Mesenchymal stem cell (in vitro differentiated cells and primary cell): Measurements from ENCODE around the gene ZNF350.

Source experiments
- DNase-seq: peaks from one replicate; pipeline ENCODE4 v3.0.0-alpha.2; 2013
- H2AFZ ChIP-seq: one replicate; pipeline ENCODE4 v1.6.1; 2013; ENCODE audit warnings: low read depth, mild to moderate bottlenecking, control low read depth, inconsistent platforms, low read length, moderate library complexity
- H2AK5ac ChIP-seq: 2 replicates; pipeline ENCODE4 v1.6.1; 2013; ENCODE audit warnings: low read length, moderate library complexity, mild to moderate bottlenecking, inconsistent platforms; ENCODE audit not compliant: severe bottlenecking
- H2BK120ac ChIP-seq: one replicate; pipeline ENCODE4 v1.6.1; 2013; ENCODE audit warnings: low read depth, mild to moderate bottlenecking, inconsistent platforms, low read length, moderate library complexity
- H2BK12ac ChIP-seq, 2 experiments: one replicate each; pipeline ENCODE4 v1.6.1; 2013; ENCODE audit warnings: inconsistent platforms in 2 of 2, low read length in 2 of 2, mild to moderate bottlenecking in 2 of 2, moderate library complexity in 2 of 2, control low read depth in 1 of 2
- H2BK15ac ChIP-seq: one replicate; pipeline ENCODE4 v1.6.1; 2013; ENCODE audit warnings: mild to moderate bottlenecking, low read depth, inconsistent platforms; ENCODE audit not compliant: poor library complexity, severe bottlenecking
- H2BK5ac ChIP-seq: 2 replicates; pipeline ENCODE4 v1.6.1; 2013; ENCODE audit warnings: low read depth, mild to moderate bottlenecking, low read length, control low read depth, inconsistent platforms; ENCODE audit not compliant: poor library complexity, severe bottlenecking
- H3K14ac ChIP-seq, 2 experiments: one replicate each; pipeline ENCODE4 v1.6.1; 2013; ENCODE audit warnings: inconsistent platforms in 2 of 2, low read length in 2 of 2, control low read depth in 1 of 2, mild to moderate bottlenecking in 1 of 2, moderate library complexity in 1 of 2
- H3K18ac ChIP-seq, 2 experiments: one replicate each; pipeline ENCODE4 v1.6.1; 2013; ENCODE audit warnings: inconsistent platforms in 2 of 2, low read length in 2 of 2, control low read depth in 1 of 2, low read depth in 1 of 2, mild to moderate bottlenecking in 1 of 2
- H3K23ac ChIP-seq, 2 experiments: one replicate each; pipeline ENCODE4 v1.6.1; 2013; ENCODE audit warnings: inconsistent platforms in 2 of 2, low read length in 2 of 2, mild to moderate bottlenecking in 2 of 2, moderate library complexity in 2 of 2, control low read depth in 1 of 2
- H3K27ac ChIP-seq: 2 replicates; pipeline ENCODE4 v1.5.1; 2013; ENCODE audit warnings: mild to moderate bottlenecking, moderate library complexity, low read length, control low read depth, inconsistent platforms; ENCODE audit not compliant: poor library complexity, severe bottlenecking
- H3K27me3 ChIP-seq, 2 experiments: 2 replicates each; pipeline versions ENCODE4 v1.6.1 to v1.7.0; 2013; ENCODE audit warnings: low read length in 2 of 2, mild to moderate bottlenecking in 2 of 2, moderate library complexity in 2 of 2, control low read depth in 1 of 2, inconsistent platforms in 1 of 2; ENCODE audit not compliant: control insufficient read depth in 1 of 2, insufficient read depth in 1 of 2
- H3K36me3 ChIP-seq, 2 experiments: 2 replicates each; pipeline versions ENCODE4 v1.6.1 to v1.7.0; 2013; ENCODE audit warnings: low read length in 2 of 2, control low read depth in 1 of 2, inconsistent platforms in 1 of 2, low read depth in 1 of 2, mild to moderate bottlenecking in 1 of 2; ENCODE audit not compliant: insufficient read depth in 2 of 2, control insufficient read depth in 1 of 2
- H3K4ac ChIP-seq, 2 experiments: one replicate each; pipeline ENCODE4 v1.6.1; 2013; ENCODE audit warnings: inconsistent platforms in 2 of 2, low read length in 2 of 2, mild to moderate bottlenecking in 2 of 2, moderate library complexity in 2 of 2, control low read depth in 1 of 2, low read depth in 1 of 2
- H3K4me1 ChIP-seq: 2 replicates; pipeline ENCODE4 v1.6.1; 2013; ENCODE audit warnings: low read depth, low read length, control low read depth; ENCODE audit not compliant: control insufficient read depth, insufficient read depth
- H3K4me2 ChIP-seq: 2 replicates; pipeline ENCODE4 v1.6.1; 2013; ENCODE audit warnings: low read length, mild to moderate bottlenecking, inconsistent platforms; ENCODE audit not compliant: poor library complexity, severe bottlenecking
- H3K4me3 ChIP-seq, 2 experiments: 2 replicates each; pipeline versions ENCODE4 v1.5.1 to v1.7.0; 2013; ENCODE audit warnings: low read length in 2 of 2, mild to moderate bottlenecking in 2 of 2, control low read depth in 1 of 2, low read depth in 1 of 2; ENCODE audit not compliant: insufficient read depth in 1 of 2
- H3K79me1 ChIP-seq: replicated peaks from 2 replicates; pipeline ENCODE4 v1.6.1; 2013; ENCODE audit warnings: mild to moderate bottlenecking, control low read depth, low read length, inconsistent platforms; ENCODE audit not compliant: poor library complexity, severe bottlenecking
- H3K9ac ChIP-seq: 2 replicates; pipeline ENCODE4 v1.7.0; 2013; ENCODE audit warnings: mild to moderate bottlenecking, low read length, moderate library complexity
- H3K9me3 ChIP-seq: 2 replicates; pipeline ENCODE4 v1.7.0; 2013; ENCODE audit warnings: mild to moderate bottlenecking, low read length; ENCODE audit not compliant: control insufficient read depth
- H4K8ac ChIP-seq: one replicate; pipeline ENCODE4 v1.6.1; 2013; ENCODE audit warnings: inconsistent platforms, mild to moderate bottlenecking, low read length, moderate library complexity
- H4K91ac ChIP-seq: one replicate; pipeline ENCODE4 v1.6.1; 2013; ENCODE audit warnings: mild to moderate bottlenecking, low read length, inconsistent platforms
- whole genome bisulfite sequencing: methylation state at CpG from one replicate; pipeline ENCODE4 v1.1.7; 2013; ENCODE audit warnings: mixed read lengths; 5-methylcytosine and 5-hydroxymethylcytosine counted together

ZNF350 gene

GRCh38 chr19:51919606-51920005, 67.0 kb downstream of the ZNF350 start:
- no peak overlapping the region for H2BK12ac ChIP-seq
- H3K9me3 ChIP-seq, result peaks cover 88% of the 10 kb centered on the region
- WGBS, result 77% methylated on average over 3 of the region's 3 CpGs
- H3K36me3 ChIP-seq, result no peaks in the 10 kb centered on the region
- H3K23ac ChIP-seq, result no peak overlapping the region
- no peak overlapping the region for H4K8ac ChIP-seq
- H2AFZ ChIP-seq, result no peak overlapping the region
- H4K91ac ChIP-seq, result no peak overlapping the region
- H3K4me2 ChIP-seq, result no peak overlapping the region
- H3K27ac ChIP-seq, result no peak overlapping the region
- H3K9ac ChIP-seq, result no peak overlapping the region
- H3K27me3 ChIP-seq, result no peaks in the 10 kb centered on the region
- no peaks in the 10 kb centered on the region for H3K4me1 ChIP-seq
- no peak overlapping the region for H3K14ac ChIP-seq
- no peak overlapping the region for H3K4ac ChIP-seq
- no peak overlapping the region for H3K18ac ChIP-seq
- no peak for DNase-seq
- no peak overlapping the region for H2BK15ac ChIP-seq
- H3K4me3 ChIP-seq, result no peak overlapping the region
- H2AK5ac ChIP-seq, result no peak overlapping the region
- H2BK120ac ChIP-seq, result no peak overlapping the region
- no peak overlapping the region for H2BK5ac ChIP-seq
- H3K79me1 ChIP-seq, result no peaks in the 10 kb centered on the region

- H2BK5ac ChIP-seq, result no peak overlapping the region
- no peak for DNase-seq
- no peak overlapping the region for H2BK12ac ChIP-seq
- no peak overlapping the region for H3K23ac ChIP-seq
- H3K14ac ChIP-seq, result no peak overlapping the region
- H3K4me1 ChIP-seq, result no peaks in the 10 kb centered on the region
- H3K36me3 ChIP-seq, result no peaks in the 10 kb centered on the region
- H2AFZ ChIP-seq, result no peak overlapping the region
- H3K27ac ChIP-seq, result no peak overlapping the region
- no peak overlapping the region for H3K9ac ChIP-seq
- H3K4me2 ChIP-seq, result no peak overlapping the region
- H4K8ac ChIP-seq, result no peak overlapping the region
- peaks cover 96% of the 10 kb centered on the region for H3K9me3 ChIP-seq
- no peak overlapping the region for H3K4ac ChIP-seq
- no peaks in the 10 kb centered on the region for H3K27me3 ChIP-seq
- H3K79me1 ChIP-seq, result no peaks in the 10 kb centered on the region
- no peak overlapping the region for H3K4me3 ChIP-seq
- no peak overlapping the region for H3K18ac ChIP-seq
- WGBS, result 85% methylated on average over 1 of the region's 1 CpG
- H2BK120ac ChIP-seq, result no peak overlapping the region
- no peak overlapping the region for H2AK5ac ChIP-seq
- no peak overlapping the region for H4K91ac ChIP-seq
- no peak overlapping the region for H2BK15ac ChIP-seq
These were observed 70.5 kb downstream of the ZNF350 start for GRCh38 chr19:51916167-51916566.

- Histone ChIP-seq H3K79me1 (no peaks in the 10 kb centered on the region), H3K4ac (no peak overlapping the region), H3K9ac (no peak overlapping the region), H2BK5ac (no peak overlapping the region), H2BK12ac (no peak overlapping the region), H2AK5ac (no peak overlapping the region), H3K18ac (no peak overlapping the region), H2BK120ac (no peak overlapping the region), H3K14ac (no peak overlapping the region), H3K4me2 (no peak overlapping the region), H4K91ac (no peak overlapping the region), H3K4me1 (no peaks in the 10 kb centered on the region), H4K8ac (no peak overlapping the region), H2AFZ (no peak overlapping the region), H3K4me3 (peak overlapping the region in 1 of 2 experiments; percentile 42), H2BK15ac (no peak overlapping the region), H3K23ac (no peak overlapping the region), H3K27ac (no peak overlapping the region), H3K36me3 (no peaks in the 10 kb centered on the region), H3K27me3 (no peaks in the 10 kb centered on the region), H3K9me3 (peaks cover 93% of the 10 kb centered on the region)
- DNase-seq, result no peak
- 63% methylated on average over 3 of the region's 5 CpGs for WGBS
These were observed 71.2 kb downstream of the ZNF350 start for GRCh38 chr19:51915324-51915867.
